ENCODE measurements around the gene CDK13. TPM values are rescaled to one million over a fixed set of nuclear protein-coding genes. Genes with fewer than 3 reads are reported as not detected.

Gene CDK13
- total RNA-seq, 1 experiment from 2014 or later = 52.2 TPM

GRCh38 chr7:40101201-40101600 lies 151.1 kb downstream of the CDK13 start:
- no peaks in the 10 kb centered on the region for H3K9me3 Mint-ChIP-seq
- TF ChIP-seq CTCF (conservative IDR thresholded peaks at IDR 0.05) = no peak
- Histone ChIP-seq H3K27me3 (ENCODE audit: insufficient read depth, low read length) (no peaks in the 10 kb centered on the region), H2BK5ac (ENCODE audit: insufficient read length, low read length) (no peak overlapping the region), H2BK20ac (ENCODE audit: low read depth, low read length, poor library complexity, severe bottlenecking) (no peak overlapping the region), H3K79me2 (ENCODE audit: insufficient read depth, low read length) (no peaks in the 10 kb centered on the region), H3K23me2 (ENCODE audit: insufficient read length, low read depth, low read length, poor library complexity, severe bottlenecking) (no peaks in the 10 kb centered on the region), H3T11ph (ENCODE audit: low read length) (no peak overlapping the region), H3K9me3 (ENCODE audit: control insufficient read depth, low read depth, low read length) (no peaks in the 10 kb centered on the region), H3K9ac (ENCODE audit: extremely low read depth, insufficient read length, low read length) (no peak overlapping the region), H3K56ac (ENCODE audit: insufficient read length, low read depth, low read length) (no peak overlapping the region), H4K91ac (ENCODE audit: insufficient read length, low read depth, low read length) (no peak overlapping the region), H4K20me1 (ENCODE audit: control insufficient read depth, insufficient read depth, insufficient read length) (no peaks in the 10 kb centered on the region), H2BK120ac (ENCODE audit: low read depth, low read length, poor library complexity, severe bottlenecking) (no peak overlapping the region), H4K8ac (replicated peaks; ENCODE audit: insufficient read length, low read depth, low read length) (no peak overlapping the region), H3K27ac (ENCODE audit: insufficient read length, low read depth, low read length) (no peak overlapping the region), H3K14ac (ENCODE audit: insufficient read depth, low read length) (no peak overlapping the region), H3K4me2 (ENCODE audit: insufficient read depth, insufficient read length, low read length) (no peak overlapping the region), H3K4ac (ENCODE audit: low read depth, low read length) (no peak overlapping the region), H2AFZ (ENCODE audit: low read length) (no peak overlapping the region), H3K23ac (ENCODE audit: insufficient read length, low read depth, low read length) (no peak overlapping the region), H3K4me1 (ENCODE audit: insufficient read depth, low read length) (no peaks in the 10 kb centered on the region), H3K79me1 (ENCODE audit: insufficient read depth, low read depth, low read length, poor library complexity, severe bottlenecking) (no peaks in the 10 kb centered on the region), H2AK5ac (ENCODE audit: insufficient read length, low read length) (no peak overlapping the region), H2BK12ac (ENCODE audit: insufficient read length, low read depth, low read length) (no peak overlapping the region), H3K18ac (ENCODE audit: insufficient read length, low read depth, low read length) (no peak overlapping the region), H2BK15ac (ENCODE audit: low read depth, low read length) (no peak overlapping the region), H4K5ac (ENCODE audit: insufficient read length, low read depth, low read length) (no peak overlapping the region)
- H3K36me3 Mint-ChIP-seq (ENCODE audit: insufficient read depth in 1 of 3, low read depth in 3 of 3) = peaks cover 0 to 3% (median 0%) of the 10 kb centered on the region in 3 experiments; a peak in 2 of 7 replicates
- no peak overlapping the region for H3K4me3 Mint-ChIP-seq
- WGBS (ENCODE audit: extremely low coverage, insufficient read length, low lambda C conversion rate) = no CpG with 5 or more reads among the region's 3 CpGs
- peaks cover 3 to 12% of the 10 kb centered on the region in 2 experiments for H3K4me1 Mint-ChIP-seq
- no peak for DNase-seq
- H3K27ac Mint-ChIP-seq = no peak overlapping the region; a peak in 1 of 7 replicates
- H3K27me3 Mint-ChIP-seq (ENCODE audit: low read depth) = no peaks in the 10 kb centered on the region; the same call in 1 of the 2 replicates
